Kidney (tissue), 14 donors: ENCODE measurements around the gene LYZ. TPM values are rescaled to one million over a fixed set of nuclear protein-coding genes. Genes with fewer than 3 reads are reported as not detected.

Source experiments
- DNase-seq, 5 donors: peaks; one replicate each; pipeline ENCODE4 v3.0.0-alpha.2; 2013 to 2020
- FAIRE-seq: peaks from 2 replicates; lab custom pipeline; 2012; peaks lifted over from hg19 to GRCh38; lab: Jason Lieb, UNC
- H3K27ac ChIP-seq, 2 donors: one replicate each; pipeline ENCODE4 v1.7.0; 2013; ENCODE audit warnings: low read depth in 2 of 2, low read length in 2 of 2, inconsistent platforms in 1 of 2
- H3K27me3 ChIP-seq: one replicate; pipeline ENCODE4 v1.7.1; 2013; ENCODE audit warnings: low read length, inconsistent platforms; ENCODE audit not compliant: control insufficient read depth, insufficient read depth
- H3K36me3 ChIP-seq, 3 donors: one replicate each; pipeline versions ENCODE4 v1.7.0 to v1.7.1; 2013; ENCODE audit warnings: low read length in 3 of 3, control low read depth in 1 of 3, inconsistent platforms in 1 of 3; ENCODE audit not compliant: insufficient read depth in 3 of 3, control insufficient read depth in 2 of 3
- H3K4me1 ChIP-seq, 3 donors: one replicate each; pipeline versions ENCODE4 v1.7.0 to v1.7.1; 2013; ENCODE audit warnings: low read length in 3 of 3, inconsistent platforms in 1 of 3, low read depth in 1 of 3; ENCODE audit not compliant: control insufficient read depth in 2 of 3, insufficient read depth in 2 of 3
- H3K4me3 ChIP-seq, 3 donors: one replicate each; pipeline versions ENCODE4 v1.7.0 to v1.8.1; 2013; ENCODE audit warnings: low read length in 3 of 3, control low read depth in 1 of 3, inconsistent platforms in 1 of 3
- H3K9ac ChIP-seq, 3 donors: one replicate each; pipeline versions ENCODE4 v1.7.0 to v1.7.1; 2013; ENCODE audit warnings: low read length in 3 of 3, control low read depth in 1 of 3, inconsistent platforms in 1 of 3
- H3K9me3 ChIP-seq, 3 donors: one replicate each; pipeline versions ENCODE4 v1.7.0 to v1.7.1; 2013; ENCODE audit warnings: low read length in 3 of 3, control low read depth in 1 of 3, inconsistent platforms in 1 of 3; ENCODE audit not compliant: control insufficient read depth in 2 of 3, insufficient read depth in 1 of 3
- CTCF ChIP-seq: IDR thresholded peaks from 3 replicates; pipeline ENCODE4 v1.5.1; 2012; ENCODE audit warnings: mild to moderate bottlenecking, moderate library complexity, borderline replicate concordance; ENCODE audit not compliant: insufficient read depth; ENCODE audit errors: extremely low read depth
- intact Hi-C: fragments of 100-400 bp; cut with DNase I; formaldehyde crosslinking; loops from one replicate; pipeline ENCODE4 v1.11.1; 2022
- polyA plus RNA-seq: library from polyadenylated mRNA; stranded (reverse); fragments of 350-450 nt; fragmentation: Illumina TruSeq; extraction: RNeasy Lipid Tissue Mini Kit (QIAGEN cat#74804); gene quantifications from one replicate; pipeline ENCODE4 v1.2.3, GENCODE V29; 2014; ENCODE audit warnings: low read depth, low replicate concordance; ENCODE audit not compliant: insufficient read depth
- total RNA-seq: library from RNA; stranded (reverse); fragmentation: NEBNext Ultra II Directional; extraction: Animal tissue kit (Norgen Biotek cat#: 25700); gene quantifications from one replicate; pipeline ENCODE4 v1.2.1, GENCODE V29; 2021
- donor health status: control.
- donor health status: control.
- donor health status: control.
- donor health status: control.
- donor health status: control.
- donor health status: DM: yes; HTN: yes; CAD: no.
- donor health status: Normal renal cell carcinoma (clear cell type).

The LYZ gene
- total and polyA plus RNA-seq, 2 donors from 2014 or later = 7.1 to 70.9 TPM

- FAIRE-seq = no peak
- intact Hi-C loops = no loop called here
- Histone ChIP-seq H3K27me3 (no peaks in the 10 kb centered on the region), H3K27ac (no peak overlapping the region), H3K4me3 (no peak overlapping the region), H3K4me1 (no peaks in the 10 kb centered on the region), H3K36me3 (no peaks in the 10 kb centered on the region), H3K9ac (no peak overlapping the region), H3K9me3 (no peaks in the 10 kb centered on the region)
- no peak for DNase-seq
- TF ChIP-seq CTCF = no peak
Measured at GRCh38 chr12:69350002-69350626, 1.9 kb downstream of the LYZ start.

- Histone ChIP-seq H3K27me3 (no peaks in the 10 kb centered on the region), H3K27ac (no peak overlapping the region), H3K4me1 (no peaks in the 10 kb centered on the region), H3K36me3 (no peaks in the 10 kb centered on the region), H3K4me3 (no peak overlapping the region), H3K9ac (no peak overlapping the region), H3K9me3 (no peaks in the 10 kb centered on the region)
- no peak for TF ChIP-seq CTCF
- FAIRE-seq (no peak), DNase-seq (no peak)
- intact Hi-C loops = no loop called here
Measured at GRCh38 chr12:69350777-69351176, 2.6 kb downstream of the LYZ start.

GRCh38 chr12:69351462-69352236, 3.5 kb downstream of the LYZ start:
- Histone ChIP-seq H3K27me3 (no peaks in the 10 kb centered on the region), H3K9me3 (no peaks in the 10 kb centered on the region), H3K27ac (no peak overlapping the region), H3K36me3 (no peaks in the 10 kb centered on the region), H3K9ac (no peak overlapping the region), H3K4me1 (no peaks in the 10 kb centered on the region), H3K4me3 (no peak overlapping the region)
- no peak for FAIRE-seq
- DNase-seq = no peak
- TF ChIP-seq CTCF = no peak
- intact Hi-C loops = no loop called here
